ENCODE measurements around the gene HDAC11.
A peak's percentile ranks its signal among the peaks of the same experiment; 100 is the strongest.

GRCh38 chr3:13479582-13480339 is at the start of gene HDAC11:
- TF ChIP-seq CTCF (IDR thresholded peaks at IDR 0.05) = peak; percentile 30 to 59 (median 44)
- peak; percentile 67 to 82 for TF ChIP-seq POLR2A (IDR thresholded peaks at IDR 0.05)

Measured in uterus (tissue), 2 donors.